Upper lobe of left lung (tissue), 6 donors: ENCODE results near the gene MARCHF7. TPM values are rescaled to one million over a fixed set of nuclear protein-coding genes. Genes with fewer than 3 reads are reported as not detected.
"Not testable (repeated sequence)": the region's sequence is repeated elsewhere in the genome, so short reads cannot be mapped to it uniquely, and the experiment has no call there.

ENCODE experiments used
- ATAC-seq, 2 donors: fragments of 200-7000 bp; cut with Tn5 transposase; one replicate each; pipeline ENCODE4 v1.9.1; 2022; ENCODE audit warnings: mild to moderate bottlenecking in 2 of 2, moderate library complexity in 2 of 2; ENCODE audit not compliant: low FRiP score in 2 of 2
- DNase-seq, 2 donors: peaks; one replicate each; pipeline ENCODE4 v3.0.0-alpha.2; 2019 to 2020
- H3K27ac ChIP-seq, 4 donors: fragments of 200-600 bp; sonication (generic); one replicate each; pipeline ENCODE4 v1.5.1; 2016 to 2019
- H3K27me3 ChIP-seq, 4 donors: fragments of 200-600 bp; sonication (generic); one replicate each; pipeline ENCODE4 v1.5.1; 2017 to 2019
- H3K36me3 ChIP-seq, 4 donors: fragments of 200-600 bp; sonication (generic); one replicate each; pipeline ENCODE4 v1.5.1; 2016 to 2019
- H3K4me1 ChIP-seq, 4 donors: fragments of 200-600 bp; sonication (generic); one replicate each; pipeline ENCODE4 v1.5.1; 2018 to 2019
- H3K4me3 ChIP-seq, 4 donors: fragments of 200-600 bp; sonication (generic); one replicate each; pipeline ENCODE4 v1.5.1; 2017 to 2019; ENCODE audit warnings: mild to moderate bottlenecking in 2 of 4, moderate library complexity in 1 of 4
- H3K9me3 ChIP-seq, 4 donors: fragments of 200-600 bp; sonication (generic); one replicate each; pipeline ENCODE4 v1.5.1; 2018 to 2019
- CTCF ChIP-seq, 6 experiments: fragments of 450-650 bp in 4 of 6; fragments of 200-600 bp in 2 of 6; sonication (generic) in 2 of 6; IDR thresholded peaks; one replicate each; pipeline ENCODE4 v1.5.1; 2016 to 2019; ENCODE audit warnings: antibody characterized with exemption in 6 of 6
- EP300 ChIP-seq, 4 donors: sonication (generic); formaldehyde crosslinking; IDR thresholded peaks; one replicate each; pipeline ENCODE4 v1.5.1; 2017; ENCODE audit warnings: antibody characterized with exemption in 4 of 4, control low read depth in 2 of 4
- POLR2A ChIP-seq, 4 donors: fragments of 450-650 bp; IDR thresholded peaks; one replicate each; pipeline ENCODE4 v1.5.1; 2016 to 2017; ENCODE audit warnings: antibody characterized with exemption in 4 of 4, mild to moderate bottlenecking in 2 of 4
- POLR2AphosphoS5 ChIP-seq, 2 donors: sonication (generic); formaldehyde crosslinking; IDR thresholded peaks; one replicate each; pipeline ENCODE4 v1.5.1; 2017; ENCODE audit warnings: antibody characterized with exemption in 2 of 2
- WGBS, 2 donors: methylation state at CpG; one replicate each; pipeline ENCODE4 v1.1.5; 2017 to 2018; 5-methylcytosine and 5-hydroxymethylcytosine counted together
- total RNA-seq, 6 donors: library from RNA; depleted of rRNA in 4 of 6; stranded (reverse); fragments of >200 nt in 4 of 6; gene quantifications; one replicate each; pipeline versions ENCODE4 v1.1.0 to v1.2.1, GENCODE V29; 2016 to 2021
- donor health status: DM: no; HTN: no; CAD: no; lungs with moderate emphysema.
- donor health status: DM: no; HTN: yes; CAD: no; lungs with severe emphysema.

MARCHF7 gene
- total RNA-seq, 6 donors from 2014 or later: 64.6 to 135 (median 78.1) TPM

GRCh38 chr2:159716857-159717256 lies 4.6 kb downstream of the MARCHF7 start:
- Histone ChIP-seq H3K9me3 (no peaks in the 10 kb centered on the region), H3K4me1 (peaks cover 41 to 65% (median 50%) of the 10 kb centered on the region in 4 donors), H3K4me3 (no peak overlapping the region), H3K27ac (no peak overlapping the region), H3K27me3 (no peaks in the 10 kb centered on the region), H3K36me3 (peaks cover 5 to 52% (median 21%) of the 10 kb centered on the region in 4 donors)
- ATAC-seq: no peak
- no peak for DNase-seq
- TF ChIP-seq POLR2AphosphoS5 (IDR thresholded peaks at IDR 0.05): no peak
- TF ChIP-seq EP300 (IDR thresholded peaks at IDR 0.05): no peak
- TF ChIP-seq POLR2A (IDR thresholded peaks at IDR 0.05): no peak
- TF ChIP-seq CTCF (IDR thresholded peaks at IDR 0.05): no peak
- WGBS, 2 donors: 87 to 89% methylated on average over 2 of the region's 2 CpGs

- 94 to 95% methylated on average over 10 of the region's 10 CpGs for WGBS, 2 donors
- no peak for TF ChIP-seq EP300 (IDR thresholded peaks at IDR 0.05)
- TF ChIP-seq CTCF (IDR thresholded peaks at IDR 0.05): no peak
- no peak for TF ChIP-seq POLR2A (IDR thresholded peaks at IDR 0.05)
- TF ChIP-seq POLR2AphosphoS5 (IDR thresholded peaks at IDR 0.05): no peak
- peaks cover 5 to 42% (median 21%) of the 10 kb centered on the region in 4 donors for H3K36me3 ChIP-seq
- DNase-seq (no peak), ATAC-seq (no peak)
- no peak overlapping the region for H3K4me3 ChIP-seq
- H3K27me3 ChIP-seq: no peaks in the 10 kb centered on the region
- peaks cover 41 to 64% (median 47%) of the 10 kb centered on the region in 4 donors for H3K4me1 ChIP-seq
- no peak overlapping the region for H3K27ac ChIP-seq
- H3K9me3 ChIP-seq: no peaks in the 10 kb centered on the region
These were observed 8.4 kb downstream of the MARCHF7 start for GRCh38 chr2:159720676-159721075.

GRCh38 chr2:159722580-159722979 lies 10.3 kb downstream of the MARCHF7 start:
- no peak overlapping the region for H3K4me3 ChIP-seq
- peaks cover 5 to 28% (median 10%) of the 10 kb centered on the region in 4 donors for H3K36me3 ChIP-seq
- ATAC-seq (no peak), DNase-seq (no peak)
- no peak overlapping the region for H3K27ac ChIP-seq
- TF ChIP-seq POLR2AphosphoS5 (IDR thresholded peaks at IDR 0.05) (no peak), POLR2A (IDR thresholded peaks at IDR 0.05) (no peak), EP300 (IDR thresholded peaks at IDR 0.05) (no peak), CTCF (IDR thresholded peaks at IDR 0.05) (no peak)
- H3K9me3 ChIP-seq: no peaks in the 10 kb centered on the region
- no peaks in the 10 kb centered on the region for H3K27me3 ChIP-seq
- 78 to 91% methylated on average over 2 of the region's 2 CpGs for WGBS, 2 donors
- peaks cover 29 to 53% (median 34%) of the 10 kb centered on the region in 4 donors for H3K4me1 ChIP-seq

GRCh38 chr2:159724795-159725572 lies 12.7 kb downstream of the MARCHF7 start:
- H3K4me3 ChIP-seq, H3K27ac ChIP-seq, DNase-seq, ATAC-seq, H3K27me3 ChIP-seq, H3K9me3 ChIP-seq: not testable (repeated sequence)
- 89 to 91% methylated on average over 6 of the region's 6 CpGs for WGBS, 2 donors
- Histone ChIP-seq H3K4me1 (peaks cover 24 to 55% (median 29%) of the 10 kb centered on the region in 4 donors), H3K36me3 (peaks cover 0 to 25% (median 10%) of the 10 kb centered on the region in 4 donors)

GRCh38 chr2:159725713-159726112 lies 13.4 kb downstream of the MARCHF7 start:
- no peaks in the 10 kb centered on the region for H3K9me3 ChIP-seq
- no peaks in the 10 kb centered on the region for H3K27me3 ChIP-seq
- H3K36me3 ChIP-seq: peaks cover 1 to 25% (median 9%) of the 10 kb centered on the region in 4 donors
- TF ChIP-seq EP300 (IDR thresholded peaks at IDR 0.05) (no peak), POLR2AphosphoS5 (IDR thresholded peaks at IDR 0.05) (no peak), POLR2A (IDR thresholded peaks at IDR 0.05) (no peak), CTCF (IDR thresholded peaks at IDR 0.05) (no peak)
- H3K4me1 ChIP-seq: peaks cover 24 to 51% (median 29%) of the 10 kb centered on the region in 4 donors
- H3K4me3 ChIP-seq: no peak overlapping the region
- DNase-seq: no peak
- no peak for ATAC-seq
- no peak overlapping the region for H3K27ac ChIP-seq
- 89 to 97% methylated on average over 3 of the region's 3 CpGs for WGBS, 2 donors
